ENCODE measurements around the gene GFRA1. TPM values are rescaled to one million over a fixed set of nuclear protein-coding genes. Genes with fewer than 3 reads are reported as not detected.

Gene GFRA1, protein sequence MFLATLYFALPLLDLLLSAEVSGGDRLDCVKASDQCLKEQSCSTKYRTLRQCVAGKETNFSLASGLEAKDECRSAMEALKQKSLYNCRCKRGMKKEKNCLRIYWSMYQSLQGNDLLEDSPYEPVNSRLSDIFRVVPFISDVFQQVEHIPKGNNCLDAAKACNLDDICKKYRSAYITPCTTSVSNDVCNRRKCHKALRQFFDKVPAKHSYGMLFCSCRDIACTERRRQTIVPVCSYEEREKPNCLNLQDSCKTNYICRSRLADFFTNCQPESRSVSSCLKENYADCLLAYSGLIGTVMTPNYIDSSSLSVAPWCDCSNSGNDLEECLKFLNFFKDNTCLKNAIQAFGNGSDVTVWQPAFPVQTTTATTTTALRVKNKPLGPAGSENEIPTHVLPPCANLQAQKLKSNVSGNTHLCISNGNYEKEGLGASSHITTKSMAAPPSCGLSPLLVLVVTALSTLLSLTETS
- not detected for total RNA-seq

DNA sequence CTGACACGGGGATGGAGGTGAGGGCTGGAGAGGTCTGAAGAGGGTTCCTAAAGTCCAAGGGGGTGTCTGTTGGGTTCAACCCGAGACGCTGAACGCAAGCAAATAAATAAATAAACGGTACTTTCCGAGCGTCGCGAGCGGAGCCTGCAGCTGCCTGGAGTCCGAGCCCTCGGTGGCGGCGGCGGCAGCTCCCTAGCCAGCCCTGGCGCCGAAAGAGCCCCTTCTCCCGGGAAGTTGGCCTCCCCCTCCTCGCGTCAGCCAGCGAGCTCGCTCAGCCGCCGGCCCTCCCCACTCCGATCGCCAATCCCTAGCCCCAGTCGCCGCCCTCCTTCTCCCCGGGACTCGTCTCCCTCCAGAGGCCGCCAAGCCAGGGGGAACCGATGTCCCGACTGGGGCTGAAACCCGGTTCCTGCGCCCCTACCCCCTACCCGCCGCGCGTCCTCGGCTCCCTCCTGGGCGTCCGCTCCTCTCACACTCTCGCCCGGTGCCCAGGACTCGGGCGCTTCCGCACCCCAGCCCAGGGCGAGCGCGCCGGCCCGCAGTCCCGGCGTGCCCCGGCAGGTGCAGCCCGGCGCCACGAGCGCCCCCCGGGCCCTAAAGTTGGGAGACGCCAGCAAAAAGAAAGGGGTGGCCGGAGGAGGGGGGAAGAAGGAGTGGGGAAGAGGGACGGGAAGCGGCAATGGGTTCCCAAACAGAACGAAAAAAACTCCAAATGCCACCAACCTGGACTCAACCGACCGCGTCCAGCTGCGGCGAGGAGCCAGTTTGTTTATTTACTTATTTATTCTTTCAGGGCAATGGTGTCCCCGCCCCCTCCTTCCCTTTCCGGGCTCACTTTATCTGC, at the start of gene GFRA1:
TSS of gene GFRA1 (minus strand) at position 767 of the 844 bp plus-strand sequence. CDS start 1,177 bp downstream, outside the sequence.
- peaks cover 0 to 2% of the 10 kb centered on the region in 2 donors for H3K9me3 Mint-ChIP-seq
- peak in 1 of 2 donors; percentile 4 for DNase-seq
- ATAC-seq (replicated peaks in 1 of 2), result peak; percentile 52 to 54
- H3K4me3 Mint-ChIP-seq, result peak within 1 kb of the TSS; percentile 60 to 76
- peaks cover 61% of the 10 kb centered on the region for H3K27me3 Mint-ChIP-seq (ENCODE audit: low read depth)
- H3K27ac Mint-ChIP-seq, result peak within 1 kb of the TSS; percentile 48
- peaks cover 0 to 2% of the 10 kb centered on the region in 2 donors for H3K36me3 Mint-ChIP-seq (ENCODE audit: insufficient read depth in 2 of 2)
- peaks cover 9% of the 10 kb centered on the region for H3K4me1 Mint-ChIP-seq (ENCODE audit: low read depth)

GRCh38 chr10:116316503-116316902, 43.5 kb upstream of the GFRA1 start:
- H3K36me3 Mint-ChIP-seq (ENCODE audit: insufficient read depth in 2 of 2), result no peaks in the 10 kb centered on the region
- H3K27me3 Mint-ChIP-seq (ENCODE audit: low read depth), result no peaks in the 10 kb centered on the region
- H3K4me1 Mint-ChIP-seq (ENCODE audit: low read depth), result no peaks in the 10 kb centered on the region
- H3K27ac Mint-ChIP-seq, result no peak overlapping the region
- H3K4me3 Mint-ChIP-seq, result no peak overlapping the region
- no peak for ATAC-seq (replicated peaks in 1 of 2)
- DNase-seq, result no peak
- peaks cover 0 to 2% of the 10 kb centered on the region in 2 donors for H3K9me3 Mint-ChIP-seq

DNA sequence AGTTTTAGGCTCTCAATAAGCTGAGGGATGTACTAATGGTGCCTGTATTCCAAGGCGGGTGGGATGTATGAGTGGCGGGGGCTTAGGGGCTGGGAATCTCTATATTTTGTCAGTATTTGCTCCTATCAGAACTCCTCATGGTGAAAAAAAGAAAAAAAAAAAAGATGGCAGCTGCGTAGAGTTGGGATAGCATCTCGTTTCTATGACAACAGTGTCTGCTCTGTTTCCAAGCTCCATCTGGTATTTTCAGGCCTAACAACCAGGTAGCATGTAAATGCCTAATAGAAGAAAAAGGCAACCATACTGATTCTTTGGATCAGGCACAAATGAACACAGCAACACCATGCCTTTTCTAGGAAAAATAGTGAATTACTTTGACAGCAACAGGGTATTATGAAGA, 39.5 kb upstream of the GFRA1 start:
- H3K4me1 Mint-ChIP-seq (ENCODE audit: low read depth), result no peaks in the 10 kb centered on the region
- no peaks in the 10 kb centered on the region for H3K27me3 Mint-ChIP-seq (ENCODE audit: low read depth)
- ATAC-seq (replicated peaks in 1 of 2), result no peak
- no peak overlapping the region for H3K4me3 Mint-ChIP-seq
- H3K27ac Mint-ChIP-seq, result no peak overlapping the region
- no peak for DNase-seq
- H3K9me3 Mint-ChIP-seq, result peaks cover 0 to 2% of the 10 kb centered on the region in 2 donors
- no peaks in the 10 kb centered on the region for H3K36me3 Mint-ChIP-seq (ENCODE audit: insufficient read depth in 2 of 2)

GRCh38 chr10:116311706-116312490, 38.9 kb upstream of the GFRA1 start:
- DNase-seq (no peak), ATAC-seq (replicated peaks in 1 of 2) (no peak)
- peaks cover 0 to 2% of the 10 kb centered on the region in 2 donors for H3K9me3 Mint-ChIP-seq
- no peaks in the 10 kb centered on the region for H3K4me1 Mint-ChIP-seq (ENCODE audit: low read depth)
- no peak overlapping the region for H3K27ac Mint-ChIP-seq
- H3K36me3 Mint-ChIP-seq (ENCODE audit: insufficient read depth in 2 of 2), result no peaks in the 10 kb centered on the region
- no peak overlapping the region for H3K4me3 Mint-ChIP-seq
- no peaks in the 10 kb centered on the region for H3K27me3 Mint-ChIP-seq (ENCODE audit: low read depth)

DNA sequence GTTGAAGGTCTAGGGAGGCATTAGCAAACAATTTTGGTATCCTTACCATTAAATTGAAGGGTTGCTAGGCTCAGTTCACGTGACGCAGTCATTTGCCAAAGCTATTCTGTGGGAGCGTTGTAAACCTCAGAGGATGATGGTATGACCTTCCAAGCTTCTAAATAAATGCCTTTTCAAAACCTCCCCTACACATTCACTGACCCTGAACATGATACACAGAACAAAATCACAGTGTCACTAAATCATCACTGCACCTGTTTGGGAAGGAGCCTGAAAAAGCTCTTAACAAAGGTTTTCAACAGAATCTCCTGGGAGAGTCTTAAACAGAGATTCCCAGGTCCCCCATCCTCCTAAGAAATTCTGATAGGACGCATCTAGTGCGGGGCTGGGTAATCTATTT, 38.0 kb upstream of the GFRA1 start:
- Mint-ChIP-seq H3K4me3 (no peak overlapping the region), H3K4me1 (ENCODE audit: low read depth) (no peaks in the 10 kb centered on the region), H3K9me3 (peaks cover 1 to 2% of the 10 kb centered on the region in 2 donors), H3K27ac (no peak overlapping the region), H3K36me3 (ENCODE audit: insufficient read depth in 2 of 2) (no peaks in the 10 kb centered on the region), H3K27me3 (ENCODE audit: low read depth) (no peaks in the 10 kb centered on the region)
- DNase-seq (no peak), ATAC-seq (replicated peaks in 1 of 2) (no peak)

DNA sequence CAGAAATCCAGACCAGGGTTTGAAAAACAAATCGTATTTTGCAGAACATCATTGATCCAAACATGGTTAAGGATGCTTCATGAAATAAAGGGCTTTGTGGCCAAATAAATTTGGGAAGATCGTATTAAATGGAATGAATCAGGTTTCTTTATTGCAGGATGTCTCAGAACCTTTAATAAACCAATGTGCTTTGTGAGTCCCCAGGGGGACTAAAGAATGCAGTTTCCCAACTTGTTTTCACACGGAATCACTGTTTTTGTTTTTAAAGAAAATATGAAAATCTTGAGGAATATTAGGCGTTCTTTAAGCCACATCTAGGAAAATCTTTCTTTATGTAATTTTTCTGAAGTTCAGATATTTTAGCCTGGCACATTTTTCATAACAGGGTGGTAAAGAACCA, 34.4 kb upstream of the GFRA1 start:
- no peaks in the 10 kb centered on the region for H3K27me3 Mint-ChIP-seq (ENCODE audit: low read depth)
- DNase-seq, result no peak
- H3K4me1 Mint-ChIP-seq (ENCODE audit: low read depth), result no peaks in the 10 kb centered on the region

GRCh38 chr10:116306847-116307246, 33.8 kb upstream of the GFRA1 start:
- Mint-ChIP-seq H3K9me3 (peaks cover 0 to 1% of the 10 kb centered on the region in 2 donors), H3K36me3 (ENCODE audit: insufficient read depth in 2 of 2) (peaks cover 0 to 1% of the 10 kb centered on the region in 2 donors), H3K4me3 (no peak overlapping the region), H3K4me1 (ENCODE audit: low read depth) (no peaks in the 10 kb centered on the region), H3K27ac (no peak overlapping the region), H3K27me3 (ENCODE audit: low read depth) (no peaks in the 10 kb centered on the region)
- ATAC-seq (replicated peaks in 1 of 2) (no peak), DNase-seq (no peak)

More for the DNA sequence above, 34.4 kb upstream of the GFRA1 start:
- peaks cover 0 to 1% of the 10 kb centered on the region in 2 donors for H3K9me3 Mint-ChIP-seq
- no peak overlapping the region for H3K27ac Mint-ChIP-seq
- no peak overlapping the region for H3K4me3 Mint-ChIP-seq
- no peak for ATAC-seq (replicated peaks in 1 of 2)
- peaks cover 0 to 1% of the 10 kb centered on the region in 2 donors for H3K36me3 Mint-ChIP-seq (ENCODE audit: insufficient read depth in 2 of 2)

GRCh38 chr10:116304923-116305322, 31.9 kb upstream of the GFRA1 start:
- Mint-ChIP-seq H3K27ac (no peak overlapping the region), H3K4me3 (no peak overlapping the region), H3K27me3 (ENCODE audit: low read depth) (no peaks in the 10 kb centered on the region), H3K9me3 (peaks cover 0 to 4% of the 10 kb centered on the region in 2 donors), H3K36me3 (ENCODE audit: insufficient read depth in 2 of 2) (peaks cover 0 to 1% of the 10 kb centered on the region in 2 donors), H3K4me1 (ENCODE audit: low read depth) (no peaks in the 10 kb centered on the region)
- DNase-seq (no peak), ATAC-seq (replicated peaks in 1 of 2) (no peak)

DNA sequence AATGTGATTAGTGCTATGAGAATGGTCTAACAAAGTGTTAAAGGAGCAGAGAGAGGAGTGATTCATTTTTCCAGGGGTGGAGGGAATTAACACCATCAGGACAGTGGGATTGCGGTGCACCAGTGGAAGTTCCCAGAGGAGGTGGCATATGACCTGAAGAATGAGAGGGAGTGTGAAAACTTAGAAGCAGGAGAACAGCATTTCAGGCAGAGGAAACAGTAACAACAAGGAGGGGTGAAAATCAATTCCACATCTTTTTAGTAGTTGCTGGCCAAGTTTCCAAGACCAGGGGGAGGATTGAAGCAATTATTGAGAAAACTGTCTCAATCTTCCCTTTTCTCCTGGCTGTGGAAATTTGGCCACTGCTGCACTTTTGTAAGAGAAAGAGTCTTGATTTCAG, 27.5 kb upstream of the GFRA1 start:
- H3K4me3 Mint-ChIP-seq, result no peak overlapping the region
- no peak overlapping the region for H3K27ac Mint-ChIP-seq
- DNase-seq, result no peak
- H3K9me3 Mint-ChIP-seq, result peaks cover 0 to 2% of the 10 kb centered on the region in 2 donors
- H3K36me3 Mint-ChIP-seq (ENCODE audit: insufficient read depth in 2 of 2), result peaks cover 0 to 1% of the 10 kb centered on the region in 2 donors
- no peaks in the 10 kb centered on the region for H3K4me1 Mint-ChIP-seq (ENCODE audit: low read depth)
- ATAC-seq (replicated peaks in 1 of 2), result no peak
- H3K27me3 Mint-ChIP-seq (ENCODE audit: low read depth), result no peaks in the 10 kb centered on the region

GRCh38 chr10:116298586-116298985, 25.6 kb upstream of the GFRA1 start:
- H3K4me1 Mint-ChIP-seq (ENCODE audit: low read depth), result no peaks in the 10 kb centered on the region
- no peak overlapping the region for H3K4me3 Mint-ChIP-seq
- DNase-seq, result no peak
- H3K27me3 Mint-ChIP-seq (ENCODE audit: low read depth), result no peaks in the 10 kb centered on the region
- H3K9me3 Mint-ChIP-seq, result peaks cover 0 to 2% of the 10 kb centered on the region in 2 donors
- no peak for ATAC-seq (replicated peaks in 1 of 2)
- no peak overlapping the region for H3K27ac Mint-ChIP-seq
- no peaks in the 10 kb centered on the region for H3K36me3 Mint-ChIP-seq (ENCODE audit: insufficient read depth in 2 of 2)

GRCh38 chr10:116296291-116296721, 23.3 kb upstream of the GFRA1 start:
- H3K27ac Mint-ChIP-seq, result no peak overlapping the region
- H3K4me1 Mint-ChIP-seq (ENCODE audit: low read depth), result no peaks in the 10 kb centered on the region
- H3K9me3 Mint-ChIP-seq, result peaks cover 0 to 2% of the 10 kb centered on the region in 2 donors
- no peaks in the 10 kb centered on the region for H3K36me3 Mint-ChIP-seq (ENCODE audit: insufficient read depth in 2 of 2)
- H3K4me3 Mint-ChIP-seq, result no peak overlapping the region
- no peak for DNase-seq
- H3K27me3 Mint-ChIP-seq (ENCODE audit: low read depth), result no peaks in the 10 kb centered on the region
- no peak for ATAC-seq (replicated peaks in 1 of 2)

- no peaks in the 10 kb centered on the region for H3K36me3 Mint-ChIP-seq (ENCODE audit: insufficient read depth in 2 of 2)
- no peak for ATAC-seq (replicated peaks in 1 of 2)
Observed at GRCh38 chr10:116292493-116292892, 19.5 kb upstream of the GFRA1 start.

More at GRCh38 chr10:116292493-116292892, 19.5 kb upstream of the GFRA1 start:
- no peak overlapping the region for H3K4me3 Mint-ChIP-seq
- no peak overlapping the region for H3K27ac Mint-ChIP-seq
- no peaks in the 10 kb centered on the region for H3K4me1 Mint-ChIP-seq (ENCODE audit: low read depth)
- H3K9me3 Mint-ChIP-seq, result no peaks in the 10 kb centered on the region
- no peaks in the 10 kb centered on the region for H3K27me3 Mint-ChIP-seq (ENCODE audit: low read depth)
- DNase-seq, result no peak
